HG03139 (cell line): ENCODE measurements around the gene TSHZ2.
"Not testable (repeated sequence)": the region's sequence is repeated elsewhere in the genome, so short reads cannot be mapped to it uniquely, and the experiment has no call there.

Experiments used
- ATAC-seq: cut with Tn5 transposase; IDR thresholded peaks from one replicate; pipeline ENCODE4 v1.9.1; 2021; ENCODE audit not compliant: unreplicated experiment

The TSHZ2 gene

DNA sequence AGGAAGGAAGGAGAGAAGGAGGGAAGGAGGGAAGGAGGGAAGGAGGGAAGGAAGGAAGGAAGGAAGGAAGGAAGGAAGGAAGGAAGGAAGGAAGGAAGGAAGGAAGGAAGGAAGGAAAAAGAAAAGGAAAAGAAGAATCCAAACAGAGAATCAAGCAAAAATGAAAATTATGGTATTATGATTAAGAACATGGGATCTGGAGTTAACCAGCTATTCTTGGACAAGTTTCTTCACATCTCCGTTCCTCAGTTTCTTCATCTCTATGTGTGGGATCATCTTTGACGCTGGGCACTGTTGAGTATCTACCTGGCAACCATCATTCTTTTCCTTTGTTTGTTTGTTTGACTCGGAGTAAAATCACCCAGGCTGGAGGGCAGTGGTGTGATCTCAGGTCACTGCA, 549.9 kb downstream of the TSHZ2 start:
- no peak for ATAC-seq

DNA sequence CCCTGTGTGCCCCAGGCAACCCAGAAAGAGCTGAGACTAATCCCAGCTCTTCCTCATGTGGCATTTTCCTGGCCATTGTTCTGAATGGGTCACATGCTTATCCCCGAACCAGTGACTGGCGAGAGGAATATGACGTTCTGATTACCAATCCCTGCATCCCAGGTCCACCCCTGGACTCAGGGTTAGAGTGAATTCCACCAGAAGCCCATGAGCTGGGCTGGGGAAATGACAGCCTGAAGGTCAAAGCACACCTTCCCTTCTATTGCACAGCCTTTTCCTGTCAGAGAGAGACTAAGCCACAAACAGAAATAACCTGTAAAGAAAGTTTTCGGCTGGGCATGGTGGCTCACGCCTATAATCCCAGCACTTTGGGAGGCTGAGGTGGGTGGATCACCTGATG, 550.5 kb downstream of the TSHZ2 start:
- ATAC-seq: no peak

DNA sequence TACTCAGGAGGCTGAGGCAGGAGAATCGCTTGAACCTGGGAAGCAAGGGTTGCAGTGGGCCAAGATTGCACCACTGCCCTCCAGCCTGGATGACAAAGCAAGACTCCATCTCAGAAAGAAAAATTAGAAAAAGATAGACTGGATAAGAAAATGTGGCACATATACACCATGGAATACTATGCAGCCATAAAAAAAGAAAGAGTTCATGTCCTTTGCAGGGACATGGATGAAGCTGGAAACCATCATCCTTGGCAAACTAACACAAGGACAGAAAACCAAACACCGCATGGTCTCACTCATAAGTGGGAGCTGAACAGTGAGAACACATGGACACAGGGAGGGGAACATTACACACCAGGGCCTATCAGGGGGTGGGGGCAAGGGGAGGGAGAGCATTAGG, 551.5 kb downstream of the TSHZ2 start:
- ATAC-seq: not testable (repeated sequence)

DNA sequence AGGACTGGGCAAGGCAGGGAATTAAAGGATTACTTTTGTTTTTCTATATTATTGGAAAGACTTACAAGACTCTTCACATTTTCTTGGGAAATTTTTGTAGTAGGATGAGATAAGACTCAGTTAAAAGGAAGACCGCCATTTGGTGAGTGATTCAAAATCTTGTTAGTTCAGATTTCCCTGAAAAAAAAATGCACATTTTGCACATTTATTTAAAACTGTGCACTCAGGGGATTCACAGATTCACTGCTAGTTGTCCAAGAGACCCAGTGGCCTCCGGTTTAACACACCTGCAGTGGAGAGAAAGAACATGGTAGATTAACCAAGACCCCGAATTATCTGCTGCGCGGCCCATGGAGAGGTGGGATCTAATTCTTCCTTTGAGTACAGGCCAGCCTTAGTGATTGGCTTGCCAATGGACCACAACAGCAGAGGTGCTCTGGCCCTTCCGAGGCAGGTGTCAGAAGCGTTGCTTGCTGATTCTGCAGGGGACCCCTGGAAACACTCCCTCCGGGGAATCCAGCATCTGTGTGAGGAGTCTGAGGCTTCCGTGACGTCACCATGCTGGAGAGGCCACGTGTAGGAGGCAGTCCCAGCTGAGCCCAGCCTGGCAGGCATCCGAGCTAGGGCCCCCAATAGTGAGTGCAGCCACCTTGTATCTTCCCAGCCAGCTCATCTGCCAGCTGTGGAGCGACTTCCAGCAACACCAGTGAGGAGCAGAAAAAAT, 552.6 kb downstream of the TSHZ2 start:
- no peak for ATAC-seq

DNA sequence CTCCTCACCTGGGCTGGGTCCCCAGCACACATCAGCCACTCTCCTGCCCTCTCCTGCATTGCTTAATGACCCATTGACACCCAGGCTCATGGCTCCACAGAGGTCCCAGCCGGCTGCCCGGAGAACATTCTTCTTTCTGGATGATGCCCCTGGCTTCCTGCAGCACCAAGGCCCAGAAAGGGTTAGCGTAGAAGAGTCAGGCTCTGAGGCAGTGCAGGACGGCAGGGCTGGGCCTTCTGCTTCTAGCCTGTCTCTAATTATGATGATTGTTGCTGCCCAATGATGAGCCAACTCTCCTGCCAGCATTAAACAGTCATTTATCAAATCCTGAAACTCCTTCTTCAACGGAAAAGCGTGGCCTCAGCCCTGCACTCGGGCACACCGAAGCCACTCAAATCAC, 555.0 kb downstream of the TSHZ2 start:
- ATAC-seq: no peak

DNA sequence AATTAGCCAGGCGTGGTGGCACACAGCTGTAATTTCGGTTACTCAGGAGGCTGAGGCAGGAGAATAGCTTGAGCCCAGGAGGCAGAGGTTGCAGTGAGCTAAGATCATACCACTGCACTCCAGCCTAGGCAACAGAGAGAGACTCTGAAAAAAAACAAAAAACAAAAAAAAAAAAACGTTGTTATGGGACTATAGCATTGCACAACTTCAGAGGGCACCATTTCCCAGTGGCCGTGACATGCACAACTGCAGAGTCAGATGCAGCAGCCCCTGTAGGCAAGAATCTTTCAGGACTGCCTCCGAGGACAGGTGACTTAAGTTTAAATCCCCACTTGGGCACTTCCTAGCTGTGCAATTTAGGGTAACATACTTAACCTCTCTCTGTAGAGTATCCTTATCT, 557.5 kb downstream of the TSHZ2 start:
- no peak for ATAC-seq

DNA sequence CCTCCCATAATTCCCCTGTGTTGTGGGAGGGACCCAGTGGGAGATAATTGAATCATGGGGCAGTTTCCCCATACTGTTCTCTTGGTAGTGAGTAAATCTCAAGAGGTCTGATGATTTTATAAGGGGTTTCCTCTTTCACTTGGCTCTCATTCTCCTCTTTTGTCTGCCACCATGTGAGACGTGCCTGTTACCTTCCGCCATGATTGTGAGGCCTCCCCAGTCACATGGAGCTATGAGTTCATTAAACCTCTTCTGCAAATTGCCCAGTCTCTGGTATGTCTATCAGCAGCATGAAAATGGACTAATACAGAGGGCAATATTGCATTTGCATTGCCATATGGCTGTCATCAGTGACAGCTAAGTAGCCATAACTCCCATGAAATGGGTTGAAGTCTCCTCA, 558.3 kb downstream of the TSHZ2 start:
- no peak for ATAC-seq

DNA sequence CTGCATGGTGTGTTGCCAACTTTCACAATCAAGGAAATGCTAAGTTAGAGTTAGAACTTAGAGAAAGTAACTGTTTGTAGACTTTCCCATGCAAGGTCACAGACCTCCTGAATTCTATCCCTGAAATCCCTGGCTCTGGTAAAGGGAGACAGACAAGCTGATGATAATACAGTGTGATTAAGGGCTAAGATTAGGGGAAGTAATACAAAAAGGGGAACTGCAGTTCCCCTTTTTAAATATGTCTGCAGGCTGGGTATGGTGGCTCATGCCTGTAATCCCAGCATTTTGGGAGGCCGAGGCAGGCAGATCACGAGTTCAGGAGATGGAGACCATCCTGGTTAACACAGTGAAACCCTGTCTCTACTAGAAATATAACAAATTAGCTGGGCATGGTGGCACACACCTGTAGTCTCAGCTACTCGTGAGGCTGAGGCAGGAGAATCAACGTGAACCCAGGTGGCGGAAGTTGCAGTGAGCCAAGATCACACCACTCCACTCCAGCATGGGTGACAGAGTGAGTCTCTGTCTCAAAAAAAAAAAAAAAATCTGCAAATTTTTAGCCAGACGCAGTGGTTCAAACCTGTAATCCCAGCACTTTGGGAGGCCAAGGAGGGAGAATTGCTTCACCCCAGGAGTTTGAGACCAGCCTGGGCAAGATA, 560.6 kb downstream of the TSHZ2 start:
- not testable (repeated sequence) for ATAC-seq

DNA sequence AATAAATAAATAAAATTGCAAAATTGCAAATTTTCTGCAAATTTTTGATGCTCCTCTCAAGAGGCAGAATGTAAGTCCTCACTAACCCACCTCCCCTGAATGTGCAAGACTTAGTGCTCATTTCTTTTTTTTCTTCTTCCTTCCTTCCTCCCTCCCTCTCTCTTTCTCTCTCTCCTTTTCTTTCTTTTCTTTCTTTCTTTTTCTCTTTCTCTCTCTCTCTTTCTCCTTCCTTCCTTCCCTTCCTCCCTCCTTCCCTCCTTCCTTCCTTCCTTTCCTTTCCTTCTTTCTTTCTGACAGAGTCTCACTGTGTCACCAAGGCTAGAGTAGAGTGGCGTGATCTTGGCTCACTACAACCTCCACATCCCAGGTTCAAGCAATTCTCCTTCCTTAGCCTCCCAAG, 561.3 kb downstream of the TSHZ2 start:
- no peak for ATAC-seq

DNA sequence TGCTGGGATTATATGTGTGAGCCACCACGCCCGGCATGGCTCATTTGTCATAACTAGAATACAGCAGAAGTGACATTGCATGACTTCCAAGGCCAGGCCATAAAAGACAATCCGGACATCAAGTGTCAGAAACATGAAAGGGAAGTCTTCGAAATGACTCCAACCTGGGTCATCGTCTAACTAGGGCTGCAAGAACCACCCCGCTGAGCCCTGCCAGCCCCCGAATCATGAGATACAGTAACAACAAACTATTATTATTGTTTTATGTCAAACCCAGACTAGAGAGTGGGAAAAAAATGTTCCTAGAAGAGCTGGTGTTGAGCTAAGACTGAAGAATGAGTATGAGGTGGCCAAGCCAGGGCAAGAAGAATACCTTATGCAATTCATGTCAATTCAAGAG, 561.9 kb downstream of the TSHZ2 start:
- no peak for ATAC-seq

DNA sequence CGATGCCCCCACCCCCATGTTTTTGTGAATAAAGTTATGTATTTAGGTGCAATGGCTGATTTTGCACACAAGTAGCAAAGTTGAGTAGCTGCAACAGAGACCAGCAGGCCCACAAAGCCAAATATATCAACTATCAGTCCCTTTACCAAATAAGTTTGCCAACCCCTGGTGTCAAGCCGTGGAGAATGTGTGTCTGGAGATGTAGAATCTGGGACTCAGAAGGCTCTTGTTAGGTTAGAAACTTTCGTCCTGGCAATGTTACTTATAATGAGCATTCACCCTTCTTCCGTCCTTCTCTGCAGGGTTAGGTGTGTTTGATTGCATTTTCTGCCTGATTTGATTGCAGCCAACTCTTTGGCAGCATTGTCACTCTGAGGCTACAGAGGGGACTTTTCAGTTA, 563.7 kb downstream of the TSHZ2 start:
- no peak for ATAC-seq

DNA sequence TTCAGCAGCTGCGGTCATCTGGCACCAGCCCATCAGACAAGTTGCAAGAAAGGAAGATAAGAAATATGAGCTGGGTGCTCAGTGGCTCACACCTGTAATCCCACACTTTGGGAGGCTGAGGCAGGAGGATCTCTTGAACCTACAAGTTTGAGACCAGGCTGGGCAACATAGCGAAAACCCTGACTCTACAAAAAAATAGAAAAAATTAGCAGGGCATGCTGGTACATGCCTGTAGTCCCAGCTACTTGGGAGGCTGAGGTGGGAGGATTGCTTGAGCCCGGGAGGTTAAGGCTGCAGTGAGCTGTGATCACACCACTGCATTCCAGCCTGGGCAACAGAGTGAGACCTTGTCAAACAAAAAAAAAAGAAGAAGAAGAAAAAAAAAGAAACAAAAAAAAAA, 564.2 kb downstream of the TSHZ2 start:
- ATAC-seq: not testable (repeated sequence)

DNA sequence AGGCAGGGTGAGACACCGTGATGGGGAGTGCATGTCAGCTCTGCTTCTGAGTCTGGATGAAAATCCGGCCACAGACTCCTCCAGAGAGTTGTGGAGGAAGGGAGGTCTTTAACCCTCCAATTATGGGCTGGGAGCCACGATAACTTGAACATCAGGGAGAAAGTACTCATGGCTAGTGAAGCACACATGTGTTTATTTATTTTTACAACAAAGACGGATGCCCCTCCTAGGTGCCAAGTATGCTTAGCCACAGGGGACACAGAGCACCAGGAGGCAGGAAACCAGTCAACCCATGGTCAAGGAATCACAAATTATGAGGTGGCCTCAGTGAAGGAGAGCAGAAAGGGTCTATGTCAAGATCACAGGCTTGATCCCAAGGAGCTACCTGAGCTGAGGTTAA, 567.4 kb downstream of the TSHZ2 start:
- ATAC-seq: no peak
